K562 (cell line): Measurements from ENCODE around the gene DDC. TPM values are rescaled to one million over a fixed set of nuclear protein-coding genes. Genes with fewer than 3 reads are reported as not detected.
A peak's percentile ranks its signal among the peaks of the same experiment; 100 is the strongest.

Source experiments
- CC2D1A ChIP-seq: fragments of 450-650 bp; IDR thresholded peaks from 2 replicates; pipeline ENCODE4 v1.6.1; 2017; ENCODE audit warnings: mild to moderate bottlenecking
- CHCHD3 ChIP-seq: fragments of 250-450 bp; sonication (Bioruptor Pico); IDR thresholded peaks from 2 replicates; pipeline ENCODE4 v2.1.2; 2022; ENCODE audit warnings: mild to moderate bottlenecking
- DMBX1 ChIP-seq: fragments of 250-450 bp; sonication (Bioruptor Pico); IDR thresholded peaks from 2 replicates; pipeline ENCODE4 v1.8.0; 2022; ENCODE audit warnings: inconsistent platforms, mild to moderate bottlenecking, moderate library complexity, borderline replicate concordance
- E2F3 ChIP-seq: fragments of 250-450 bp; sonication (Bioruptor Pico); IDR thresholded peaks from 2 replicates; pipeline ENCODE4 v1.4.0; 2020; ENCODE audit warnings: mild to moderate bottlenecking
- ELF2 ChIP-seq: fragments of 250-450 bp; sonication (Bioruptor Pico); IDR thresholded peaks from 2 replicates; pipeline ENCODE4 v1.5.0; 2021; ENCODE audit warnings: mild to moderate bottlenecking
- EP400 ChIP-seq: fragments of 450-650 bp; IDR thresholded peaks from 2 replicates; pipeline ENCODE4 v1.6.1; 2017; ENCODE audit warnings: antibody characterized with exemption, mild to moderate bottlenecking, moderate library complexity
- GTF2F1 ChIP-seq: IDR thresholded peaks from 2 replicates; pipeline ENCODE4 v1.6.1; 2011; ENCODE audit warnings: low read depth, low read length, improper control_type of control experiment
- KLF1 ChIP-seq: fragments of 450-650 bp; IDR thresholded peaks from 2 replicates; pipeline ENCODE4 v1.6.1; 2016; ENCODE audit warnings: missing genetic modification characterization, missing compliant biosample characterization
- MITF ChIP-seq: IDR thresholded peaks from 2 replicates; pipeline ENCODE4 v1.6.1; 2014; ENCODE audit warnings: antibody characterized with exemption
- SETDB1 ChIP-seq: IDR thresholded peaks from one replicate; pipeline ENCODE4 v1.6.1; 2012; ENCODE audit warnings: low read length, control low read depth, inconsistent platforms
- SRF ChIP-seq, 2 experiments: fragments of 250-450, 450-650 bp in 1 of 2; sonication (Bioruptor Pico) in 1 of 2; sonication (generic) in 1 of 2; formaldehyde crosslinking; IDR thresholded peaks; 2 replicates each; pipeline versions ENCODE4 v1.5.0 to v1.5.1; 2020 to 2022; ENCODE audit warnings: mild to moderate bottlenecking in 1 of 2, missing genetic modification reagents in 1 of 2
- STAT5A ChIP-seq: IDR thresholded peaks from 2 replicates; pipeline ENCODE4 v1.6.1; 2012; ENCODE audit warnings: low read length, inconsistent platforms, borderline replicate concordance
- U2AF1 ChIP-seq: fragments of 200-400 bp; formaldehyde crosslinking; optimal IDR thresholded peaks from 2 replicates; pipeline ENCODE3; 2017; ENCODE audit warnings: mild to moderate bottlenecking, low read depth, low read length, moderate library complexity
- ZC3H4 ChIP-seq: sonication (generic); formaldehyde crosslinking; IDR thresholded peaks from 2 replicates; pipeline ENCODE4 v1.9.0; 2021; ENCODE audit warnings: missing genetic modification reagents, borderline replicate concordance
- ZNF217 ChIP-seq: sonication (generic); formaldehyde crosslinking; IDR thresholded peaks from 2 replicates; pipeline ENCODE4 v1.8.0; 2022; ENCODE audit warnings: mild to moderate bottlenecking, missing genetic modification reagents
- ZNF77 ChIP-seq: fragments of 250-450 bp; sonication (Bioruptor Pico); IDR thresholded peaks from 2 replicates; pipeline ENCODE4 v1.5.0; 2020
- ZZZ3 ChIP-seq: fragments of 450-650 bp; IDR thresholded peaks from 2 replicates; pipeline ENCODE4 v1.6.1; 2016; ENCODE audit warnings: antibody characterized with exemption, mild to moderate bottlenecking, moderate library complexity
- polyA plus RNA-seq, 8 experiments: library from polyadenylated mRNA; depleted of rRNA in 4 of 8; stranded (reverse) in 5 of 8; unstranded in 3 of 8; fragments of >200 nt; fragmentation: Nextera tagmentation in 2 of 8; fragmentation: Illumina TruSeq in 1 of 8; extraction: Ambion mirVana in 2 of 8; extraction: Trizol in 1 of 8; gene quantifications; 2 replicates each; pipeline versions ENCODE4 v1.2.1 to v1.2.3, GENCODE V29; 2011 to 2014; ENCODE audit warnings: inconsistent platforms in 1 of 8, missing spikeins in 1 of 8
- total RNA-seq, 7 experiments: library from RNA; depleted of rRNA in 6 of 7; stranded (reverse); fragments of >200 nt in 6 of 7; fragmentation: Illumina TruSeq in 2 of 7; extraction: Trizol in 2 of 7; gene quantifications; 2 replicates each; pipeline versions ENCODE4 v1.2.1 to v1.2.3, GENCODE V29; 2011 to 2021; ENCODE audit warnings: low replicate concordance in 1 of 7
- TF ChIP-seq, protein P1 (sequence below): fragments of 450-650 bp; IDR thresholded peaks from 2 replicates; pipeline ENCODE4 v1.6.1; 2017; ENCODE audit warnings: antibody characterized with exemption
- TF ChIP-seq, protein P2 (sequence below): sonication (generic); formaldehyde crosslinking; IDR thresholded peaks from 2 replicates; pipeline ENCODE4 v1.8.1; 2023; ENCODE audit warnings: mild to moderate bottlenecking, missing genetic modification reagents, moderate library complexity

DDC gene
- total and polyA plus RNA-seq, 9 of the 15 experiments (the other 6 are each of a cell fraction or from before 2014, with no cell fraction given): not detected

GRCh38 chr7:50467817-50468610 is 97.2 kb downstream of the DDC start (continued):
- TF ChIP-seq MITF (peak; percentile 19; the same call in 1 of the 2 replicates), ZNF217 (no peak), ZZZ3 (no peak), KLF1 (tag) (no peak), ZC3H4 (CRISPR knock-in tag) (no peak), ZNF77 (CRISPR knock-in tag) (no peak), EP400 (0 out of 2 replicates have a peak, but pooled peaks have one; percentile 43), CHCHD3 (CRISPR knock-in tag) (no peak), GTF2F1 (no peak), SETDB1 (no peak), E2F3 (CRISPR knock-in tag) (peak; percentile 90), DMBX1 (no peak), CC2D1A (peak; percentile 71; the same call in 1 of the 2 replicates), SRF (CRISPR knock-in tag; IDR thresholded peaks at IDR 0.05) (0 out of 4 replicates have a peak, but pooled peaks of 1 of the 2 experiments have one; percentile 17), STAT5A (no peak), ELF2 (CRISPR knock-in tag) (no peak), U2AF1 (no peak)
- TF ChIP-seq, protein P1, sequence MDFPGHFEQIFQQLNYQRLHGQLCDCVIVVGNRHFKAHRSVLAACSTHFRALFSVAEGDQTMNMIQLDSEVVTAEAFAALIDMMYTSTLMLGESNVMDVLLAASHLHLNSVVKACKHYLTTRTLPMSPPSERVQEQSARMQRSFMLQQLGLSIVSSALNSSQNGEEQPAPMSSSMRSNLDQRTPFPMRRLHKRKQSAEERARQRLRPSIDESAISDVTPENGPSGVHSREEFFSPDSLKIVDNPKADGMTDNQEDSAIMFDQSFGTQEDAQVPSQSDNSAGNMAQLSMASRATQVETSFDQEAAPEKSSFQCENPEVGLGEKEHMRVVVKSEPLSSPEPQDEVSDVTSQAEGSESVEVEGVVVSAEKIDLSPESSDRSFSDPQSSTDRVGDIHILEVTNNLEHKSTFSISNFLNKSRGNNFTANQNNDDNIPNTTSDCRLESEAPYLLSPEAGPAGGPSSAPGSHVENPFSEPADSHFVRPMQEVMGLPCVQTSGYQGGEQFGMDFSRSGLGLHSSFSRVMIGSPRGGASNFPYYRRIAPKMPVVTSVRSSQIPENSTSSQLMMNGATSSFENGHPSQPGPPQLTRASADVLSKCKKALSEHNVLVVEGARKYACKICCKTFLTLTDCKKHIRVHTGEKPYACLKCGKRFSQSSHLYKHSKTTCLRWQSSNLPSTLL: no peak
- TF ChIP-seq, protein P2, sequence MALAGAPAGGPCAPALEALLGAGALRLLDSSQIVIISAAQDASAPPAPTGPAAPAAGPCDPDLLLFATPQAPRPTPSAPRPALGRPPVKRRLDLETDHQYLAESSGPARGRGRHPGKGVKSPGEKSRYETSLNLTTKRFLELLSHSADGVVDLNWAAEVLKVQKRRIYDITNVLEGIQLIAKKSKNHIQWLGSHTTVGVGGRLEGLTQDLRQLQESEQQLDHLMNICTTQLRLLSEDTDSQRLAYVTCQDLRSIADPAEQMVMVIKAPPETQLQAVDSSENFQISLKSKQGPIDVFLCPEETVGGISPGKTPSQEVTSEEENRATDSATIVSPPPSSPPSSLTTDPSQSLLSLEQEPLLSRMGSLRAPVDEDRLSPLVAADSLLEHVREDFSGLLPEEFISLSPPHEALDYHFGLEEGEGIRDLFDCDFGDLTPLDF (CRISPR knock-in tag): peak; percentile 94
- TF ChIP-seq, all 486 proteins: peak for 51
